HG02642 (cell line): ENCODE results near the gene RAD51B.

Experiments
- ATAC-seq: cut with Tn5 transposase; IDR thresholded peaks from one replicate; pipeline ENCODE4 v1.9.1; 2021; ENCODE audit warnings: mild to moderate bottlenecking; ENCODE audit not compliant: unreplicated experiment, poor library complexity

Gene RAD51B

GRCh38 chr14:68518761-68519670 lies 699.4 kb downstream of the RAD51B start:
- ATAC-seq: no peak

GRCh38 chr14:68519671-68520187 lies 700.1 kb downstream of the RAD51B start:
- no peak for ATAC-seq

- no peak for ATAC-seq
Observed at GRCh38 chr14:68520637-68521556, 701.3 kb downstream of the RAD51B start.

GRCh38 chr14:68521557-68521901 lies 702.0 kb downstream of the RAD51B start:
- ATAC-seq: no peak

GRCh38 chr14:68521961-68522509 lies 702.5 kb downstream of the RAD51B start:
- no peak for ATAC-seq

GRCh38 chr14:68522510-68523325 lies 703.1 kb downstream of the RAD51B start:
- ATAC-seq: no peak

GRCh38 chr14:68523326-68523610 lies 703.7 kb downstream of the RAD51B start:
- no peak for ATAC-seq

GRCh38 chr14:68523989-68524725 lies 704.6 kb downstream of the RAD51B start:
- no peak for ATAC-seq

GRCh38 chr14:68525516-68525915 lies 705.9 kb downstream of the RAD51B start:
- ATAC-seq: no peak

GRCh38 chr14:68526512-68527091 lies 707.0 kb downstream of the RAD51B start:
- no peak for ATAC-seq

- ATAC-seq: no peak
Observed at GRCh38 chr14:68527329-68527851, 707.8 kb downstream of the RAD51B start.

GRCh38 chr14:68528040-68528687 lies 708.6 kb downstream of the RAD51B start:
- ATAC-seq: no peak

- no peak for ATAC-seq
Observed at GRCh38 chr14:68530443-68530842, 710.9 kb downstream of the RAD51B start.

- ATAC-seq: no peak
Observed at GRCh38 chr14:68532496-68532895, 712.9 kb downstream of the RAD51B start.

- no peak for ATAC-seq
Observed at GRCh38 chr14:68534276-68534675, 714.7 kb downstream of the RAD51B start.

- ATAC-seq: no peak
Observed at GRCh38 chr14:68535404-68536017, 715.9 kb downstream of the RAD51B start.

GRCh38 chr14:68536018-68536410 lies 716.4 kb downstream of the RAD51B start:
- ATAC-seq: no peak

- ATAC-seq: no peak
Observed at GRCh38 chr14:68538639-68539038, 719.1 kb downstream of the RAD51B start.
